K562 (cell line): ENCODE measurements around the gene MARS1.
"Not testable (repeated sequence)": the region's sequence is repeated elsewhere in the genome, so short reads cannot be mapped to it uniquely, and the experiment has no call there.

ENCODE experiments used
- E4F1 ChIP-seq: fragments of 250-450 bp; sonication (Bioruptor Pico); IDR thresholded peaks from 2 replicates; pipeline ENCODE4 v1.5.0; 2021; ENCODE audit warnings: mild to moderate bottlenecking, borderline replicate concordance
- FOXP1 ChIP-seq: sonication (generic); formaldehyde crosslinking; IDR thresholded peaks from 2 replicates; pipeline ENCODE4 v1.8.0; 2022; ENCODE audit warnings: mild to moderate bottlenecking, missing genetic modification reagents
- KDM1A ChIP-seq, 2 experiments: fragments of 450-650 bp; IDR thresholded peaks; 2 replicates each; pipeline ENCODE4 v1.6.1; 2016; ENCODE audit warnings: mild to moderate bottlenecking in 2 of 2
- MXD1 ChIP-seq: fragments of 250-450 bp; sonication (Bioruptor Pico); IDR thresholded peaks from 2 replicates; pipeline ENCODE4 v1.8.0; 2021; ENCODE audit warnings: borderline replicate concordance, mild to moderate bottlenecking, moderate library complexity; ENCODE audit not compliant: poor library complexity, severe bottlenecking
- NCOR1 ChIP-seq: fragments of 450-650 bp; IDR thresholded peaks from 2 replicates; pipeline ENCODE4 v1.6.1; 2016; ENCODE audit warnings: mild to moderate bottlenecking, moderate library complexity
- RFX7 ChIP-seq: fragments of 250-450 bp; sonication (Bioruptor Pico); IDR thresholded peaks from 2 replicates; pipeline ENCODE4 v1.5.1; 2021; ENCODE audit warnings: mild to moderate bottlenecking
- TF ChIP-seq, protein P1 (sequence below), 3 experiments: IDR thresholded peaks in 2 of 3; conservative IDR thresholded peaks in 1 of 3; 2 replicates each; pipeline ENCODE4 v1.5.1; 2011 to 2012; ENCODE audit warnings: low read length in 3 of 3, mild to moderate bottlenecking in 3 of 3, control low read depth in 2 of 3, improper control_type of control experiment in 1 of 3, inconsistent platforms in 1 of 3, low read depth in 1 of 3, mixed read lengths in 1 of 3, moderate library complexity in 1 of 3; ENCODE audit not compliant: insufficient read depth in 2 of 3

DNA sequence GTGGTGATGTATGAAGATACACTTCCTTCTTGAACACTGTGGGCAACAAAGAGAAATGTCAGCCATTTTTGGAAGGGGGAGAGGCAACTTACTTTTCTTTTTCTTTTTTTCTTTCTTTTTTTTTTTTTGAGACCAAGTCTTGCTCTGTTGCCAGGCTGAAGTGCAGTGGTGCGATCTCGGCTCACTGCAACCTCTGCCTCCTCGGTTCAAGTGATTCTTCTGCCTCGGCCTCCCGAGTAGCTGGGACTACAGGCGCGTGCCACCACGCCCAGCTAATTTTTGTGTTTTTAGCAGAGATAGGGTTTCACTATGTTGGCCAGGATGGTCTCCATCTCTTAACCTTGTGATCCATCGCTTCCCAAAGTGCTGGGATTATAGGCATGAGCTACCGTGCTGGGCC is 29.9 kb downstream of the MARS1 start:
- TF ChIP-seq FOXP1 (CRISPR knock-in tag); MXD1 (CRISPR knock-in tag); RFX7; E4F1 (CRISPR knock-in tag); NCOR1; KDM1A (IDR thresholded peaks at IDR 0.05): not testable (repeated sequence)
- TF ChIP-seq, protein P1, sequence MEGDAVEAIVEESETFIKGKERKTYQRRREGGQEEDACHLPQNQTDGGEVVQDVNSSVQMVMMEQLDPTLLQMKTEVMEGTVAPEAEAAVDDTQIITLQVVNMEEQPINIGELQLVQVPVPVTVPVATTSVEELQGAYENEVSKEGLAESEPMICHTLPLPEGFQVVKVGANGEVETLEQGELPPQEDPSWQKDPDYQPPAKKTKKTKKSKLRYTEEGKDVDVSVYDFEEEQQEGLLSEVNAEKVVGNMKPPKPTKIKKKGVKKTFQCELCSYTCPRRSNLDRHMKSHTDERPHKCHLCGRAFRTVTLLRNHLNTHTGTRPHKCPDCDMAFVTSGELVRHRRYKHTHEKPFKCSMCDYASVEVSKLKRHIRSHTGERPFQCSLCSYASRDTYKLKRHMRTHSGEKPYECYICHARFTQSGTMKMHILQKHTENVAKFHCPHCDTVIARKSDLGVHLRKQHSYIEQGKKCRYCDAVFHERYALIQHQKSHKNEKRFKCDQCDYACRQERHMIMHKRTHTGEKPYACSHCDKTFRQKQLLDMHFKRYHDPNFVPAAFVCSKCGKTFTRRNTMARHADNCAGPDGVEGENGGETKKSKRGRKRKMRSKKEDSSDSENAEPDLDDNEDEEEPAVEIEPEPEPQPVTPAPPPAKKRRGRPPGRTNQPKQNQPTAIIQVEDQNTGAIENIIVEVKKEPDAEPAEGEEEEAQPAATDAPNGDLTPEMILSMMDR (IDR thresholded peaks at IDR 0.05 in 2 of 3, conservative IDR thresholded peaks at IDR 0.05 in 1 of 3; ENCODE audit: insufficient read depth in 2 of 3, low read depth in 1 of 3, low read length in 3 of 3), result not testable (repeated sequence)
